A549 (cell line): ENCODE data around the gene ARL4A.
A peak's percentile ranks its signal among the peaks of the same experiment; 100 is the strongest.

Experiments used
- CHD2 ChIP-seq: fragments of 150-350 bp; IDR thresholded peaks from 2 replicates; pipeline ENCODE4 v1.6.1; 2014; ENCODE audit warnings: low read length; ENCODE audit not compliant: partially characterized antibody
- CTCF ChIP-seq: fragments of >200 bp; sonication (Bioruptor Twin); formaldehyde crosslinking; IDR thresholded peaks from 3 replicates; pipeline ENCODE4 v1.5.1; 2016
- JUN ChIP-seq, 2 experiments: fragments of >200 bp; sonication (Bioruptor Twin); formaldehyde crosslinking; IDR thresholded peaks; 2 replicates in 1 of 2; 3 replicates in 1 of 2; pipeline ENCODE4 v1.6.1; 2016 to 2017
- POLR2A ChIP-seq: IDR thresholded peaks from 2 replicates; pipeline ENCODE4 v1.6.1; 2012; ENCODE audit warnings: mild to moderate bottlenecking, low read length

GRCh38 chr7:12686891-12687717 is at the start of gene ARL4A:
- TF ChIP-seq JUN (IDR thresholded peaks at IDR 0.05), result peak; percentile 50 to 63
- TF ChIP-seq CTCF, result peak; percentile 46
- TF ChIP-seq POLR2A, result peak; percentile 87
- no peak for TF ChIP-seq CHD2
